HG03060 (cell line): ENCODE measurements around the gene PRR15.
"Not testable (repeated sequence)": the region's sequence is repeated elsewhere in the genome, so short reads cannot be mapped to it uniquely, and the experiment has no call there.

Experiments used
- ATAC-seq: cut with Tn5 transposase; IDR thresholded peaks from one replicate; pipeline ENCODE4 v1.9.1; 2021; ENCODE audit warnings: low read depth, moderate number of reproducible peaks; ENCODE audit not compliant: unreplicated experiment

Gene PRR15, protein sequence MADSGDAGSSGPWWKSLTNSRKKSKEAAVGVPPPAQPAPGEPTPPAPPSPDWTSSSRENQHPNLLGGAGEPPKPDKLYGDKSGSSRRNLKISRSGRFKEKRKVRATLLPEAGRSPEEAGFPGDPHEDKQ

DNA sequence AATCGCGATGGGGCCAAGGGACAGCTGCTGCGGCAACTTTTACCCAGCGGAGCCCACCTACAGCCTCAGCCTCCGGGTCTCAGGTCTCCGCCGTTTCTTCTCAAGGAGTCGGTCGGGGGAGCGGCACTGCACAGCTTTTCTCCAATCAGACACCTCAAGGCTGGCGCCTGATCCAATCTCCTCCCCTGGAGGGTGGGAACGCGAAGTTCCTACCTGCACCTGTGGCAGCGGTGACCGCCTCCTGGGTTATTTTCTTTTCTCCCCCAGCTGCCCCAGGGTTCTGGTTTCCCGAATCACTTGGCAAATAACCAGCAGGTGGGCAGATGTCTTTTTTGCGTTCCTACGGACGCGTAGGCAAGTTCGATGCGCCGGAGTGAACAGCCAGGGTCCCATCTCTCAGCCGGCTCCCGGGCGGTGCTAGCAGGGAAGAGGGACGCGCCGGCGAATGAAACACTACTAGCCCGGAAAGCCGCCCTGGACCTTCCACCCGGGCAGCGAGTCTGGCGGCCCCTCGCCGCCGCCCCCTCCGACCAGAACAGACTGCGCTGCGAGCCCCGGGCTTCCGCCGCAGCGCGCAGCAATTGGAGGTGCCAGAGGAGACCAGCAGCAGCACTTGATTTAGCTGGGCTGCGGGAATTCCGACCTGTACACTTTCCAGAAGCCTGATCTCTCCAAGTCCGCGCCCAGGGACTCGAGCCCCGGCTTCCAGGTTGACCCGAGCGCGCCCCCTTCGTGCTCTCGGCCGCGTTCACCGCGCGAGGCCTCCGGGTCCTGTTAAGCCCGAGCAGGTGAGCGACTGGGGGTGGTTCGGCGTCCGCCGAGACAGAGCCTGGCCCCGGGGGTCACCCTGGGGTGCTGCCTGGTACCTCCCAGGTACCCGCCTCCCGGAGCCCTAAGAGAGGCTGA lies at the start of gene PRR15:
TSS of gene PRR15 (plus strand) at position 246 of the 906 bp plus-strand sequence. CDS start 2,495 bp downstream, outside the sequence.
- no peak for ATAC-seq

DNA sequence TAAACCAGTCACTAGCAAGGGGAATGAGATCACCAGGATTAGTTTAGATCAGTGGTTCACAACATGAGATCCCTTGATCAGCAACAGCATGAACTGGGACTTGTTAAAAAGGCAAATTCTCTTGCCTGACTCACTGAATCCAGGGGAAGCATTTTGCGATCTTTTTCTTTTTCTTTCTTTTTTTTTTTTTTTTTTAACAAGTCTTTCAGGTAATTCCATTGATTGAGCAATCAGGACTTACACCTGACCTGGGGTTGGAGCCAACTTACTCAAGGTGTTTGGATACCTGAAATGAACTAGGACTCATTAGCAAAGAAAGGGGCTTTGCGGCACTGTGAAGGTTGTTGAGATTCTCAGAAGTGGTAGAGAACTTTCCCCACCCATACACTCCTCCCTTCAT lies 47.1 kb upstream of the PRR15 start:
- no peak for ATAC-seq

DNA sequence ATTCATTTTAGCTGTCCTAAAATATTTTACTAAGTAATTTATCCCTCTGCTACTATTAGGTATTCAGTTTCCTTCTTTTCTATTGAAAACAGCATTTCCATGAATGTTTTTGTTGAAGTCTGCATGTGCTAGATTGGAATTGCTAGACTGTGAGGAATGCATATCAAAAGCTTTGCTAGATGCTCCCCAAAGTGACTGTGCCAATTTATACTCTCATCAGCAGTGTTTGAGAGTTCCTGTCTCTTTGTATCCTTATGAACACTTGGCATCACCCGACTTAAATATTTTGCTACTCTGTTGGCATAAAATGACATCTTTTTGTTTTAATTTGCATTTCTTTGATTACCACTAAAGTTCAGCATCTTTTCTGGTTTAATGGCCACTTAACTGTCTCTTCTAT lies 45.0 kb upstream of the PRR15 start:
- ATAC-seq, result no peak

DNA sequence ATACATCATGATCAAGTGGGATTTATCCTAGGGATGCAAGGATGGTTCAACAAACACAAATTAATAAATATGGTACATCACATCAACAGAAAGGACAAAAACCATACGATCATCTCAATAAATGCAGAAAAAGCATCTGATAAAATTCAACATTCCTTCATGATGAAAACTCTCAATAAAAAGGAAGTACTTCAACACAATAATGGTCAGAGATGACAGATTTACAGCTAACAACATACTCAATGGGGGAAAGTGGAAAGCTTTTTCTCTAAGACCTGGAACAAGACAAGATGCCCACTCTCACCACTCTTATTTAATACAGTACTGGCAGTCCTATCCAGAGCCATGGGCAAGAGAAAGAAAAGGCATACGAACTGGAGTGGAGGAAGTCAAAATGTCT lies 39.9 kb upstream of the PRR15 start:
- no peak for ATAC-seq

DNA sequence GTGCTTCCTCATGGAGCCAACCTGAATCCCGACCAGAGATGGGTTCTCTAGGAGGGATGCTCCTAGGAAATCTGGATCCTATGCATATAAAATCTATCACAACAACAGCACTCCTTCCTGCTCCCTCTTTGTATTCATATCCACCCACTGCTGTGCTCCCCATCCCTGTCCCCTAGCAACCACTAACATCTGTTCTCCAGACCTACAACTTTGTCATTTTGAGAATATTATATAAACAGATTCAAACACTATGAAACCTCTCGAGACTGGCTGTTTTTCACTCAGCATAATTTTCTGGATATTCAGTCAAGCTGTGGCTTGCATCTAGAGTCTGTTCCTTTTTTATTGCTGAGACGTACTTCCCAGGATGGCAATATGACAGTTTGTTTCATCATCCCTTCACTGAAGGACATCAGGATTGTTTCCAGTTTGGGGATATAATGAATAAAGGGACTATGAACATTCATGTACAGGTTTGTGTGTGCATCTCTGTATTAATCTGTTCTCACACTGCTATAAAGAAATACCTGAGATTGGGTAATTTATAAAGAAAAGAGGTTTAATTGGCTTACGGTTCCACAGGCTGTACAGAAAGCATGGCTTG lies 36.0 kb upstream of the PRR15 start:
- no peak for ATAC-seq

DNA sequence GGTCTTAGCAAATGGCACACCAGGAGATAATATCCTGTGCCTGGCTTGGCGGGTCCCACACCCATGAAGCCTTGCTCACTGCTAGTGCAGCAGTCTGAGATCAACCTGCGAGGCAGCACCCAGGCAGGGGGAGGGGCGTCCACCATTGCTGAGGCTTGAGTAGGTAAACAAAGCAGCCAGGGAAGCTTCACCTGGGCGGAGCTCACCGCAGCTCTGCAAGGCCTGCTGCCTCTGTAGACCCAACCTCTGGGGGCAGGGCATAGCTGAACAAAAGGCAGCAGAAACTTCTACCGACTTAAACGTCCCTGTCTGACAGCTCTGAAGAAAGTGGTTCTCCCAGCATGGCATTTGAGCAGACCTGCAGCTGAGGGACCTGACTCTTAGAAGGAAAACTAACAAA lies 35.1 kb upstream of the PRR15 start:
- ATAC-seq, result not testable (repeated sequence)

DNA sequence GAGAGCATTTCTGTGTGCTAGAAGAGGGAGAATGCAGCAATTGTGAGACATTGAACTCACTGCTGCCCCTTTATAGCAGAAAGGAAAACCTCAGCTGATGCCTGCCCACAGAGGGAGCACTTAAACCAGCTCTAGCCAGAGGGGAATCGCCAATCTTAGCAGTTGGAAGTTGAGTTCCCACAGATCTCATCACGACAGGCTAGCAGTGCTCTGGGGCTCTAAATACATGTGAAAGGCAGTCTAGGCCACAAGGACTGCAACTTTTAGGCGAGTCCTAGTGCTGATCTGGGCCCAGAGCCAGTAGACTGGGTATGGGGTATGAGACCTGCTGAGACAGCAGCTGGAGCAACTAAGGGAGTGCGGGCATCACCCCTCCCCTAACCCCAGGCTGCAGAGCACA lies 25.2 kb upstream of the PRR15 start:
- ATAC-seq, result no peak

DNA sequence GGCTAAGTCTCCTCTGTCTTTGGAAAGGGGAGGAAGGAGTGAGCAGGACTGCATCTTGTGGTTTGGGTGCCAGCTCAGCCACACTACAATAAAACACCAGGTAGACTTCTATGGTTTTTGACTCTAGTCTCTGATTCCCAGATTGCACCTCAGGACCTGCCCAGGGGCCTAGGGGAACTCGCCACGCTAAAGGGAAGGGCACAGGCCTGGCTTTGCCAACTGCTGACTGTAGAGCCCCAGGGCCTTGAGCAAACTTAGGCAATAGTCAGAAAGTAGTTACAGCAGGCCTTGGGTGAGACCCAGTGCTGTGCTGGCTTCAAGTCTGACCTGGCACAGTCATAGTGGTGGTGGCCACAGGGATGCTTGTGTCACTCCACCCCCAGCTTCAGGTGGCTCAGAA lies 24.2 kb upstream of the PRR15 start:
- no peak for ATAC-seq

DNA sequence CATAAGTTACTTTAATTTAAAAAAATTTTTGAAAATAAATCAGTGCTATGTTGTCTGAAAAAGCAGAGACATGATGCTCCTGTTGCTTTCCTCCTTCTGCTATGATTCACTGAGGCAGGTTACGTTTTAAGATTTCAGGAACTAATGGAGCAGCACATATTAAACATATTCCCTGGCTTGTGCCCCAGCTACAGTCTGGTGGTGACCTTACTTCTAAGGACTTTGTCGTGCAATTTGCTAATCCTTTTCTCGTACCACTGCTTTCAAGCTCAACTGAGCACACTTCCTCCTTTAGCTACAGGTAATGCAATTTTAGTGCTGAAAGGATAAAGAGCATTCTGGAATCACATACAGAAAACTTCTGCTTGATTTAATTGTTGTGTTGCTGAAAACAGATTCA lies 16.2 kb upstream of the PRR15 start:
- no peak for ATAC-seq

DNA sequence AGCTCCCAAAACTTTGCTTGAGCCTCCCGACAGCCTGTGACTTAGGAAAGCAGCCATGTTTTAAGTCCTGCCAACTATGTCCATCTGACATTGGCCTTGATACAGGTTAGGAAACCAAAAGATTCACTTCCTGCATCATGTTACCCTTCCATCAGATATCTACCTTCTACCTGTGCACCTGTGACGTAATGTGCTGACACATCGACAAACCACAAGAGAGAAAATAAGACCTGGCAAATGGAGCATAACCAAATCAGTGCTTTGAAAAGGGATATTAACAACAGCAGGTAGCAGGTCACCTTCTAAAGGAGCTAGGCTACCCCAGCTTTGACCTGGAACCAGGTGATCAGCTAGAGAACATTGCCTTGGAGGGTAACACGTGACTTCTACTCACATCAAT lies 14.8 kb upstream of the PRR15 start:
- ATAC-seq, result no peak

DNA sequence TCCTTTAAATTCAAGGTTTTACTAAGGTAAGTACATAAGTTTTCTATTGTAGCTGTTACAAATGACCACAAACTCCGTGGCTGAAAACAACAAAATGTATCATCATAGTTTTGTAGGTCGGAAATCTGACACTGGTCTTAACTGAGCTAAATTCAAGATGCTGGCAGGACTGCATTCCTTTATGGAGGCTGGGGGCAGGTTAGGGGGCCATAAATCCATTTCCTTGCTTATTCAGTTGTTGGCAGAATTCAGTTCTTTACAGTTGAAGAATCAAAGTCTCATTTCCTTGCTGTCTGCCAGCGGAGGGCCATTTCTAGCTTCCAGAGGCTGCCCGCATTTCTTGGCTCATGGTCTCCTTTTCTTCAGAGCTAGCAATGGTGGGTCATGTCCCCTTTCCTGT lies 11.2 kb upstream of the PRR15 start:
- ATAC-seq, result no peak

DNA sequence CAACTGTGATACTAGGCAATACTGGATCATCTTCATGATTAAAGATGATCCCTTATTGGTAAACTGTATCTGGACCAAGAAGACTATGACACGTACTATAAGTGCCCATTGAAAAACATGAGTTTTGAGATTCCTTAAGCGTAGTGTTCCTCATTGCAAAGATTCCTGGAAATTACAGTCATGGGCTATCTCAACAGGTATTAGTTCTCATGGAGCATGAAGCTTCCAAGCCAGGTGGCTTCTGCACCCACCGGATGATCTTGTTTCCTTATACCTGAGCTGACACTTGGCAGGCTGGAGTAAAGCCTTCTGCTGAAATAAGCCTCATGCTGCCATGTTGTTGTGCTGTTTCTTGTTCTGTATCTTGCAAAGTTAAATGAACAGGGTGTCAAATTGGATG lies 8.6 kb upstream of the PRR15 start:
- ATAC-seq, result no peak

DNA sequence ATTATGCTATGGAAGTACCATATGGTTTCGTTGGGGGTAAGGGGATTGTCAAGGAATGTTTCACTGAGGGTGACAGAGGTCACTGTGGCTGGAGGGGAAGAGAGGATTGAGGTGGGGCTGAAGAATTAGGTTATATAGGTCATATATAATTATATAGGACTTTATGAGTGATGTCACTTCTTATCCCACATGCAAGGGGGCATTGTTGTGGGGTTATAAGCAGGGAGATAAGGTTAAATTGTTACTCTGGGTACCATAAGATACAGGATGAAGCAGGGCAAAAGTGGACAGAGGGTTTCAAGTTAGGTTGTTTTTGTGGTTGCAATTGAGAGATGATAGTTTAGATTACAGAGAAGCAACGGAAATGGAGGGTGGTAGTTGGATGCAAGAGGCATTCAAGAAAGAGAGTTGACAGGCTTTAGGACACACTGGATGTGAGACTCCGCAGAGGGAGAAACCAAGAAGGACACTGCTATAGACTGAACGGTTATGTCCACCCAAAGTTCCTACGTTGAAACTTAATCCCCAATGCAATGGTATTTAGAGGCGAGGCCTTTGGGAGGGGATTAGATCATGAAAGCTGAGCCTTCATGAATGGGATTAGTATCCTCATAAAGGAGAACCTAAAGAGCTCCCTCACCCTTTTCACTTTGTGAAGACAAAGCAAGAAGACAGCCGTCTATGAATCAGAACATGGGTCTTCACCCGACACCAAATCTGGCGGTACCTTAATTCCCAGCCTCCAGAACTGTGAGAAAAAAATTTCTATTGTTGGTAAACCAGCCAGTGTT lies 7.0 kb upstream of the PRR15 start:
- no peak for ATAC-seq

DNA sequence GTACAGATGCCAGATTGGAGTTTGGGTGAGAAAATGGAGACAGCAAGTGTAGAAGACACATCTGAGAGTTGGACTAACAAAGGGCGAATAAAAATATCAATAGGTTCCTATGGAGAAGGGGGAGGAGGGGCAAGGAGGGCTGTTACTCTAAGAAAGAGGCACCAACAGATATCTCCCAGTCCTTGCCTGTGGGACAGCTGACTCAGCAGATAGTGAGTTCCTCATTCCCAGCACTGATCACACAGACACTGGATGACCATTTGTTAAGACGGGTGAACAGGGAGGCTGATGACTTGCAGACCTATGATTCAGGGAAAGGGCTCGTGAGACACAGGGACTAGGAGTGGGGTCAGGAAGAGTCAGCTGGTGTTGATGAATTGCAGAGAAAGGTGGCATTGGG lies 5.7 kb upstream of the PRR15 start:
- no peak for ATAC-seq

DNA sequence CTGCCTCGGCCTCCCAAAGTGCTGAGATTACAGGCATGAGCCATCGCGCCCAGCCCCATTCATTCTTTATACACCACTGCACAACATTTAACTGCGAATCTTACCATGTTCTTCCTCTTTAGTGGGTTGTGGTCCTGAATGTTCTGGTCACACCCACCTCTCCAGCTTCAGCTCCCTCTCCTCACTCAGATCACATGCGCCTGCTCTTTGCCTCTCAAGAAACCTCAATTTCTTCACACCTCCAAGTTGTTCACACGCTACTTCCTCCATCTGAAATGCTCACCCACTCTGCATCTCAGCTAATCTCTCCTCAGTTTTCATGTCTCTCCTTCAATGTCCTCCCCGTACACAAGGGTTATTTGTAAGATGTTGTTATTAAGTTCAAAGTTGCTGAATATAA lies 2.4 kb upstream of the PRR15 start:
- ATAC-seq, result no peak

DNA sequence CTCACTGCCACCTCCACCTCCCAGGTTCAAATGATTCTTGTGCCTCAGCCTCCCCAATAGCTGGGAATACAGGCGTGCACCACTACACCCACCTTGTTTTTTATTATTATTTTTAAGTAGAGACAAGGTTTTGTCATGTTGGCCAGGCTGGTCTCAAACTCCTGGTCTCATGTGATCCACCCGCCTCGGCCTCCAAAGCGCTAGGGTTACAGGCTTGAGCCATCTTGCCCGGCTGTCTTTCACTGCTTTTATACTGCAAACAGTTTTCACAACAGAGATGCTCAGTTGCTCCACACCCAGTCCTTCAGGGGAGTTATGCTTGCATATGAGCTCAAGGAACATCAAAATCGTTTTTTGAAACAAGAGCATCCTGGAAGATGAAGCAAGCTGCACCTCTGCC lies 1.3 kb upstream of the PRR15 start:
- ATAC-seq, result no peak

DNA sequence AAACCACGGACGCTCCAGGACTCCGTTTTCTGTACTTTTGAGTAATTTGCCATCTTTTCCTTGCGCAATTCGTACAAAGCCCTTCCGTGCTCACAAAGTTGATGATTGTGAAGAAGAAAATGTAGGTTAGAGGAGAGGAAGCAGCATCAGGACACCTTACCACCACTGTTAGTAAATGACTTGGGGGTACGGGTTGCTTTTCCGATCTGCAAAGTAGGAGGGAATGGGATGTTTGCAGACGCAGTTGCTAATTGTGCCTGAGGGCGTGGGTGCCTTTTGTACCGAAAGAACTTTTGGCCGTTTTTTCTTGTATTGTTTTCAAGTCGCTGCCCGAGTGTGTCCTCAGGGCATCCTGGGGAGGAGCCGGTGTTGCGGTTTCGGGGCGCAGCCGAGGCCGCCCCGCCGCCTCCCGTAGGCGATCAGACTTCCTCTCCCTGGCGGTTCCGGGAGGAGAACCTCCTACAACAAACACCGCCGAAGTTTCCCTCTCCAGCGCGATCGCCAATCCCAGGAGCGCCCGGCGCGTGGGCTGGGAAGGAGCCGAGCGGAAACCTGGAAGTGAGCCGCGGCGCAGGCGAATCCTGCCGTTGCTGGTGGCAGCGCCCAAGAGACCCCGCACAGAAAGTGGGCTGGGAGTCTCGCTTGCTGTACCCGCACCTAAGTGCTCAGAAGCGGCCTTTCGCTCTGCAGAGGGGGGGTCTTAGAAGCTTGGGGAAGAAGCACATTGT lies 1.0 kb downstream of the PRR15 start:
- no peak for ATAC-seq

DNA sequence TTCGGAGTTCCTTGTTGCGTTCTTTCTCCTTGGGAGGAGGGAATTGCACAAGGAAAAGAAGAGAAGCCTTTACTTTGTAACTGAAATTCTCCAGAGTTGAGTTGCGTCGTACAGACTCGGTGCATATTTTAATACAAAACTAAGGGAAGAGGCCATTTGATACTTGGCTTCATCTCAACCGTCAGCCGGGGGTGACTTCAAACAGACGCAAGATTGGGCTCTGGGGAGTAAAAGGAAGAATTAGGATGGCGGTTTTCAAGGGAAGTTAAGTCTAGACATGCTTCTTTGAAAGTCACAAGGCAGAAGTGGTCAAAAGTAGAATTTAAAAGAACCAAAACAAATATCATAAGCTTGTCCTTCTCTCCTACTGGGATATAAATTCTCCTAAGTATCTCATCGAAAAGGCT lies 1.6 kb downstream of the PRR15 start:
- no peak for ATAC-seq

DNA sequence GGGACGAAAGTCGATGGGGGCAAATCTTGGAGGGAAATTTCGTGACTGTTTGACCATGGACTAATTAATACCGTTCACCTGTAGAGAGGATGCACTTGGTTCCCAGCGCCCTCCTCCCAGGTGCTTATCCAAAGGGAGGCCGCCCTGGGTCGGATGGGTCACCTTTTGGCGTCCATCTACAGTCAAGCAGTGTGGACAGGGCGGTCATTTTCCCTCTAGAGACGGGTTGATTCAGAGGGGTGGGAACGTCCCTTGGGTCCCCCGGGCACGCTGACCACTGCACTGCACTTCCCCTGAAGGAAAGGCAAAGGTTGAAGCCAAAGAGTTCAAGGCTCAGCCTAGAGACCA lies 2.0 kb downstream of the PRR15 start:
- ATAC-seq, result no peak

DNA sequence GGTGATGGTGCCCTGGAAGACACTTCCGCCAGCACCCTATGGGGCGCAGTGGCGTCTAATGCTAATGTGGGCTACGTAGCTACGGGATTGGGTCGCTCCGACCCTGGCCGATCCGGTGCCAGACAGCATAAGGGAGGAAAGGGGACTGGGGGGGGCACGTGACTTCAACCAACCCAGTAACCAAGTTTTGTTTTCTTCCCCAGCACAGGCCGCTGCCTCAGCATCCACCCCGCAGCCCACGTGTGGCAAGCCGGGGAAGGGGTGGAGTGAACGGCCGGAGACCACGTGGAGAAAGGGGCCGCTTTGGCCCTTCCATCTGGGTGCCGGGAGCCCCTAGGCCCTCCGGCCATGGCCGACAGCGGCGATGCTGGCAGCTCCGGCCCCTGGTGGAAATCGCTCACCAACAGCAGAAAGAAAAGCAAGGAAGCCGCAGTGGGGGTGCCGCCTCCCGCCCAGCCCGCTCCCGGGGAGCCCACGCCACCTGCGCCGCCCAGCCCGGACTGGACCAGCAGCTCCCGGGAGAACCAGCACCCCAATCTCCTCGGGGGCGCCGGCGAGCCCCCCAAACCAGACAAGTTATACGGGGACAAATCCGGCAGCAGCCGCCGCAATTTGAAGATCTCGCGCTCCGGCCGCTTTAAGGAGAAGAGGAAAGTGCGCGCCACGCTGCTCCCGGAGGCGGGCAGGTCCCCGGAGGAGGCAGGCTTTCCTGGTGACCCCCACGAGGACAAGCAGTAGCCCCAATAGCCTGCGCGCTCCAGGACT lies 2.5 kb downstream of the PRR15 start:
- ATAC-seq, result no peak
